ENCODE data around the gene PRKACG.

GRCh38 chr9:69056191-69056815 lies 42.4 kb upstream of the PRKACG start:
- TF ChIP-seq CTCF (IDR thresholded peaks at IDR 0.05) (no peak), POLR2AphosphoS5 (IDR thresholded peaks at IDR 0.05) (no peak), POLR2A (IDR thresholded peaks at IDR 0.05) (no peak), EP300 (IDR thresholded peaks at IDR 0.05) (no peak)
